Dedifferentiated amniotic fluid mesenchymal stem cell (primary cell): ENCODE measurements around the gene ZC3H7B.
"Not testable (repeated sequence)": the region's sequence is repeated elsewhere in the genome, so short reads cannot be mapped to it uniquely, and the experiment has no call there.

Source experiments
- DNase-seq: peaks from one replicate; pipeline ENCODE4 v3.0.0-alpha.2; 2016; ENCODE audit errors: extremely low spot score

ZC3H7B gene

DNA sequence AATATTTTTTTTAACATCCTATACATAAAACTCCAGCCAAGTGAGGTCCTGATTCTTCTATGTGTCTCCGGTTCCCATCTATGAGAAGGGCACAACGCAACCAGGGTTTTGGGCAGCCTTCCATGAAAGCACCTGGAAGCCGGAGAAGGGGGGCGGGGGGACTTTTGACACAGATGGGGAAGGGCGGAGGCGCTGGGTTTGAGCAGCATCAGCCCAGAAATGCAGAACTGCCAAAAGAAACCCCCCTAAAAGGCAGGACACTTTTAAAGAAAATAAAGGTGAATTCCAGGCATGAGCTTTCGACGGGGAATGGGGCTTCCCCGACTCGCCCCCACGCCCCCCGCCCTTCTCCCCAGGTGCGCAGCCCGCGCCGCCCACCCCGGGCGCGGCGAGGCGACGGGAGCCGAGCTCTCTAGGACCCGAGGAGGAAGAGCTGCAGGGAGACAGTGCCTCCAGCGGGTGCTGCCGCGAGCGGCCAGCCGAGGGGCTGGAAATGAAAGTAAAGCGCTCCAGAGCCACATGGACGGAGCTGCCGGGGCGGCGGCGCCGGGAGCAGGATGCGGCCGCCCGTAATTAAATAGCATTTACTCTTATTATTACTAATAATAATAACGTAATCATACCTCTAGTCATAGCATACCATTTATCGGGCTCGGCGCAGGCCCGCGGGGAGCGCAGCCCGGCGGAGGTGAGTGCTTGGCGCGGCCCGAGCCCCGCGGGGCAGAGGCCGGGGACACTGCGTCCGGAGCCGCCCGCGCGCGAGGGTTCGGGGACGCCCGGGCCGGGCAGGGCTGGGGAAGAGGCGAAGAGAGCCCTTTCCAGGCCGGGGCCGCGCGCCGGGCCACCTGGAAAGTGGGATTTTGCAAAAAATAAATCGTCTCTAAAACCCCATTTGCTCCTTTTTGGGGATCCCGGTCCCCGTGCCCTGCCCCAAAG lies at the start of gene ZC3H7B:
TSS of gene ZC3H7B (plus strand) at position 441 of the 936 bp plus-strand sequence. CDS start 19,136 bp downstream, outside the sequence.
- peak; percentile 80 for DNase-seq

DNA sequence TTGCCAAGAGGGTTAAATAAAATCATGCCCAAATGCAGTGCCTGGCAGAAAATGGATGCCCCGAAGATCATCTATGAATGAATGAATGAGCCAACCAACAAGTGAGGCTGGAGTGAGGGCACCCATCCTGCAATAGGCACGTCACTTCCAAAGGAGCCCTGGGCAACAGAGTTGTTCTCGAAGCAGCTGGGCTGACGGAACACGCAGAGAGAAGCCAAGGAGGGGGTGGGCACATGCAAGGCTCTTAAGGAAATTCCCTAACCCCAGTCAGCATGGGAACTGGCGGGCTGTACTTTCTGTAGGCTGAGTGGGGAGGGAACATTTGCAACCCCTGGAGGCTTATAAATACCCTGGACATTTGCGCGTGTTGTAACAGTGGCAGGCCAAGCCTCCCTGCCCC lies 49.0 kb upstream of the ZC3H7B start:
- DNase-seq = no peak

GRCh38 chr22:41254230-41254629 lies 47.1 kb upstream of the ZC3H7B start:
- DNase-seq = no peak

DNA sequence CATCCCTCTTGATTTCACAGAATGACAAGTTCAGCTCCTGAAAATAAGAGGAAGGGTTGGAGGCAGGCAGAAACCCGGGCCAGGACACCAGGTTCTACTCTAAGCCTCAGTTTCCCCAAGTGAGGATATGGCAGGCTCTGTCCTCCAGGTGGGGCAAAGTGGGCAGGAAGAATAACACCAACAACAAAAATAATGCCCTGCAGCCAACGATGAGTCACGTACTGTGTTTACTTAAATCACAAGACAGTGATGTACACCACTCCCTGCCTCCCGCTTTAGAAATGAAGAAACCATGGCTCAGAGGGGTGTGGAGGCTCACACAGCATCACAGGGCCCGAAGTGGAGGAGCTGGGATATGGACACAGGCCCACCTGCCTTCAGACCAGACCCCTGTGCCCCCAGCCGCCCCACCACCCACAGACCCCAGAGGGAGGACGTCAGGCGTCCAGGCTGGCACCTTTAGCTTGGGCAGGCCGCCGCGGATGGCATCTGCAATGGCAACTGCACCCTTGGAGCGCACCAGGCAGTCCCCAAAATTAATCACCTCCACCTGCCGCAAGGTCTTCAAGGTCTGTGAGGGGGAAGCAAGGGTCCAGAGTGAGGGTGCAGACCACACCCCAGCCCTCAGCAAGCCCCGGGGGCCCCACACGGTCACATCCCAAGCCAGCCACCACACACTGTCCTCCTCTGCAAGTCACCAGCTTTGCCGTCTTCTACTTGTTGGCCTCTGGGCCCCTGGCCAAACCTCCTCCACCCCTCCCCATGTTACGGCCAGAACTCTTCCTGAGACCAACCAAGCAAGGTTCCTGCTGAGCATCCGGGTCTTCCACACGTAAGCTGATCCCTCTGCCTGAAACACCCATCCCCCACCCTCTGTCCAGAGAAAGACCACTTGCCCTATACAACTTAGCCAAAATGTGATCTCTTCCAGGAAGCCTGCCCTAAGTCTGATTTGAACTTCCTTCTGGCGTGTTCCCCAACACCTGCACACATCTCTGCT lies 44.8 kb upstream of the ZC3H7B start:
- DNase-seq = peak; percentile 60

- no peak for DNase-seq
Observed at GRCh38 chr22:41257696-41258095, 43.6 kb upstream of the ZC3H7B start.

DNA sequence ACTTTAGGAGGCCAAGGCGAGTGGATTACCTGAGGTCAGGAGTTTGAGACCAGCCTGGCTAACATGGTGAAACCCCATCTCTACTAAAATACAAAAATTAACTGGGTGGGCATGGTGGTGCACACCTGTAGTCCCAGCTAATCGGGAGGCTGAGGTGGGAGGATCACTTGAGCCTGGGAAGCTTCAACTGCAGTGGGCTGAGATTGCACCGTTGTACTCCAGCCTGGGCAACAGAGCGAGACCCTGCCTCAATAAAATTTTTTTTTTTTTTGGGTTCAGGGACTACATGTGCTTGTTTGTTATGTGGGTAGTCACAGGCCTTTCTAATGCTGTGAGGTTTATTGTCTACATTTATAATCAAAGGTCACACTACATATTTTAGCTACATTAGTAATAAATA lies 41.6 kb upstream of the ZC3H7B start:
- not testable (repeated sequence) for DNase-seq

- DNase-seq = no peak
Observed at GRCh38 chr22:41260871-41261270, 40.5 kb upstream of the ZC3H7B start.

DNA sequence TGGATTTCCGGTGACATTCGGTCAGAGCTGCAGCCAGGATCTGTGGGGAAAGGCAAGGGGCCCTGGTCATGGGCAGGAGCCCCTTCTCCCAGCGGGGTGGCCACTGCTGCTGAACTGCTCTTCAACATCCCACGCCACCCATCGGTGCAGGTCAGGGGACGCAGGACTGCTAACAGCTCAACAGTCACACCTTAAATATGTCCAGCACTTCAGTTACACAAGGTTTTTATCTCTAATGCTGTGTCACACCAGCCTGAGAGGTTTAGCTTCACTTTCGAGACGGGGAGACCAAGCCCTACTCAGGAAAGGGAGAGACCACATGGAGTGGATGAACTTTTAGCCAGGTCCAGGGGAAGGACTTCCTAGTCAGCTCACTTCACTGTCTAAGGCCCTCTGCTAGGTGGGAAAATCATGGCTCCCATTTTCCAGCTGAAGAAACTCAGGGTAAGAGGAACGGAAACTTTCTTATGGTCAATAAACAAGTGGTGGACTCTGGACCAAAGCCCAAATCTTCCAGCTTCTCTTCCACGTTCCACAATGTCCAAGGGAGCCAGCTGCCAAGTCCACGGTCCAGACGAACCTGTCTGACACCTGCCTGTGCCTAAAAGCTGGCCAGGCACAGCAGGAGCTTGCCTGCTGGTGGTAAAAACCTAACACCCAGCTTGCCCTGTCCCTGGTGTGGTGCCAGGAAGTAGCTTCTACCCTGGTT lies 39.6 kb upstream of the ZC3H7B start:
- no peak for DNase-seq

GRCh38 chr22:41262250-41262765 lies 39.0 kb upstream of the ZC3H7B start:
- DNase-seq = no peak

DNA sequence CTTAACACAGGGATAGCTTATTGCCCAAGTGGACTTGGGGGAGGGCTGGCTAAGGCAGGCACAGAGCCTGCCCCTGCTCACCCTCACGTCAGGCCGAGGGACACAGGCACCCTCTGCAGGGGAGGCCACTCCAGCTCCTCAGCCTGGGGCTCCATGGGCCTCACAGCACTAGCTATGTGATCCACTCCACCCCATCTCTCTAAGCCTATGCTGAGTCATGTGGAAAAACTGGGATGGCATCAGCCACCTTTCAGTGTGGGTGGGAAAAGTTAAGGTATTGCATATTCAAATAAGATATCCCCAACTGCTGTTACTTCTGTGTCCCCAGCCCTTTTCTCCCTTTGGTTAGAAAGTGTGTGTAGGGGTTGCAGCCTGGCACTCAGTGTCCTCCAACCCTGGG lies 37.6 kb upstream of the ZC3H7B start:
- peak; percentile 18 for DNase-seq

GRCh38 chr22:41264408-41264941 lies 36.9 kb upstream of the ZC3H7B start:
- DNase-seq = no peak

- no peak for DNase-seq
Observed at GRCh38 chr22:41267958-41268357, 33.4 kb upstream of the ZC3H7B start.

DNA sequence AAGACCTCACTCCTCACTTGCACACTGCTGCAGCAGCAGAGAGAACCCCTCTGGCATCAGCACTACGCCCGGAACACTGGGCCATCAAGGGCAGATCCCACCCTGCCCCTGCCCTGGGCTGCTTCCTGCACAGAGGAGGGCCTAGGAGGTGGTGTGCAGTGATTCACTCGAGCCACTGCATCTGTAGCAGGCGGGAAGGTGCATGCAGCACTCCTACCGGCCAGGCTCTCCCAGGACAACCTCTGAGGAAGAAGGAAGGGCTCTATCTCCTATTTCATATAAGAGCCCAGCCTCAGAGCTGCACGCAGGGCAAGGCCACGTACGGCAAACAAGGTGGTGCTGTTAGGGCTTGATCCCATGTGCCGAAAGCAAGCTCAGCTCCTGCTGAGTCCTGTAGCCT lies 29.5 kb upstream of the ZC3H7B start:
- DNase-seq = no peak

GRCh38 chr22:41273128-41273527 lies 28.2 kb upstream of the ZC3H7B start:
- DNase-seq = no peak

DNA sequence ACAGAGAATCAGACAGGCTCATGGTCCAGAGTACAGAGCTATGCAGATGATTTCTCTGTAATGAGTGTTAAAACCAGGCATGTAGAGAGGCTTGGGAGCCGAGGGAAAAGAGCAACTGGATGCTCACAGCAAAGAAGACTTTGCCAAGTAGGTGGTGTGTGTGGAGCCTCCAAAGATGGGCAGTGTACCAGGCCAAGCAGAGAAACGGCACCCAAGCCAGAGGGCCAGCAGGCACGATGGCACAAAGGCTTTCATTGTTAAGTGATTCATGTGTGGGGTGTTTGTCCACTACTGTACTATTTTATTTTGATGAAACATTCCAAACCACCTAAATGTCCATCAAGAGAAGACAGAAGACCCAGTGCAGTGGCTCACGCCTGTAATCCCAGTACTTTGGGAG lies 26.5 kb upstream of the ZC3H7B start:
- no peak for DNase-seq

DNA sequence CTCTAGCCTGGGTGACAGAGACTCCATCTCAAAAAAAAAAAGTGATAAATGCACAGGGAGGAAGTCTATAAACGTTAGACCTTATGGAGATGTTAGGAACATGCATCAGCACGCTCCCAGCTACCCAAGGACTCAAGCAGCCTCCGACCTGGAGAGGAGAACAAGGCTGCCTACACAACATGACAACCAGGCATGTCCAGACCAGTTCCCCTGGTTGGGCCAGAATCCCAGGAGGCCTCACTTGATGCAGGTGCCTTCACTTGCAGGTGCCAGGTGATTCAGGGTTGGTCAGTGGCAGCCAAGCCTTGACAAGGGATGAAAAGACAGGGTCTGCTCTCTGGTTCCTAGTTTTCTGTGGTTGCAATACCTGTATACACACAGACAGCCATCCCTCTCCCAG lies 21.3 kb upstream of the ZC3H7B start:
- no peak for DNase-seq

- no peak for DNase-seq
Observed at GRCh38 chr22:41280854-41281253, 20.5 kb upstream of the ZC3H7B start.

DNA sequence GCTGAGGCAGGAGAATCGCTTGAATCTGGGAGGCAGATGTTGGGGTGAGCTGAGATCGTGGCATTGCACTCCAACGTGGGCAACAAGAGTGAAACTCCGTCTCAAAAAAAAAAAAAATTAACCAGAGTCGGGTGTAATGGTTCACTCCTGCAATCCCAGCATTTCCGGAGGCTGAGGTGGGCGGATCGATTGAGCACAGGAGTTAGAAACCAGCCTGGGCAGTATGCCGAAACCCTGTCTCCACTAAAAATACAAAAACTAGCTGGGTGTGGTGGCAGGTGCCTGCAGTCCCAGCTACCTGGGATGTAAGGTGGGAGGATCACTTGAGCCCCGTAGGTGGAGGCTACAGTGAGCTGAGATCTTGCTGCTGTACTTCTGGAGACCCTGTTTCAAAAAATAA lies 16.9 kb upstream of the ZC3H7B start:
- DNase-seq = no peak

DNA sequence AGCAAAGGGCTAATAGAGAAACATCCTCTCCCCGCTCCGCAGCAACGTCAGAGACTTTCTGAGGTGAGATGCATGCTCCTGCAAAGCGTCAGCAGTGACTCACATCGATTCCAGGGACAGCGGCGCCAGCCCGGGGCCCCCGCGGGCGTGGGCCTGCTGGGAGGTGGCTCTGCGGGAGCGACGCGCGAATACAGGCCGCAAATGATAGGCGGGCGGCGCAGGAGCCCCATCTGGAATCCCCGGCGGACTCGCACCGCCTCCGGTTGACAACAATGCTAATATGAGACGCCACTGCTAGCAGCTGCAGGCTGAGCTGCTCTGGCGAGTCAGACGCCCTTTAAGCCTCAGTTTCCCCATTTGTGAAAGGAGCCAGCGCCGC lies 15.9 kb upstream of the ZC3H7B start:
- DNase-seq = peak; percentile 62

DNA sequence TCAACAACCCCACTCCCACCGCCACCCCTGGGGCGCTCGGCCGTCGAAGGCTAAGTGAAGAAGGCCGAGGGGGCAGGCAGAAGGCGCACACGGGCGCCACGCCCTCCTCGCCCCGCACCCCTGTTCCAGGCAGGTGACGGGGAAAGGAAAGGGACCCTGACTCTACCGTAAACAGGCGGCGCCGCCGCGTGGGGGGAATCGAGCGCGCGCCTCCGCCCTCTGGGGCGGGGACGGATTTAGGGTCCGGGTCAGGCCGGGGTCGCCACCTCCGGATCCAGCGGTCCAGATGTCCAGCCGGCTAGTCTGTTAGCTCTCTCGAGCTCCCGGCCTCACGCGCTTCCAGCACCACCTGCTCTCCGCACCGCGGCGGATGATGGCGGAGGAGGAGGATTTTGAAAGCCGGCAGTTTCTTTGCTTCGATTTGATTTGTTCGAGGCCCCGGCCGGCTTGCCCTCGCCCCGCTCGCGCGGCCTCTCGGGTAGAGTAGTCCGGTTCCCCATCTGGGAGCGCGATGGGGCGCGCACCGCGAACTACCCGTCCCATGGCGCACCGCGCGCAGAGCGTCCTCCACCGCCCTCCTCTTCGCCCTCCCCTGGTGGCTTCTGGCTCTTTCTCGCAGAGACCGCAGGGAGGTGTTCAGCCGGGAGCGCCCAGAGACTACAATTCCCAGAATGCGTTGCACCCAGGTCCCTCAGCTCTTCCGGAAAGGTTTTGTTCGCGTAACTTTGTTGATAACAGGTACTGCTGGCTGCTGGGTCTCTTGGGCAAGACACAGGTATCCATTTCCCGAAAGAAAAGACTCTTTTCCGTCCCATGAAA lies 15.3 kb upstream of the ZC3H7B start, which contains the start of gene RANGAP1:
TSS of gene RANGAP1 (minus strand) at position 368 of the 819 bp plus-strand sequence. CDS start 5,143 bp downstream, outside the sequence.
- peak; percentile 98 for DNase-seq
